GM12874 (cell line): ENCODE results near the gene ANKRD6.

ENCODE experiments used
- TF ChIP-seq, protein P1 (sequence below): IDR thresholded peaks from 2 replicates; pipeline ENCODE4 v1.5.1; 2011; ENCODE audit warnings: low read depth, mild to moderate bottlenecking, control low read depth, low read length, moderate library complexity; ENCODE audit not compliant: insufficient read depth

Gene ANKRD6

DNA sequence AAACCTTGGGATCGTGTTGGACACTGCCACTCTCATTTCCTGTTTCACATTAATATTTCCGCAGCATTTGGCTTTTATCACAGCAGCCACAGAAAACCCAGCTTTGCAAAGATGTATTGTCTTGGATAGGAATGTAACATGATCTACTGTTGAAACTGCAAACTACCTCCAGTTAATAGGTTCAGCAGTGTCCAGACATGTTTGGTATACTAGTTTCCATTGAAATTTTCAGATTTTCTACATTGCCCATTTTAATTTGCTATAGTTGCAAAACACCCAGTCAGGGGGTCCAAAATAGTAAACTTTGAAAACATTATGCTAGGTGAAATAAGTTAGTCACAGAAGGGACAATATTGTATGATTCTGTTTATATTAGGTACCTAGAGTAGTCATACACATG is 3.3 kb downstream of the ANKRD6 start:
- TF ChIP-seq, protein P1, sequence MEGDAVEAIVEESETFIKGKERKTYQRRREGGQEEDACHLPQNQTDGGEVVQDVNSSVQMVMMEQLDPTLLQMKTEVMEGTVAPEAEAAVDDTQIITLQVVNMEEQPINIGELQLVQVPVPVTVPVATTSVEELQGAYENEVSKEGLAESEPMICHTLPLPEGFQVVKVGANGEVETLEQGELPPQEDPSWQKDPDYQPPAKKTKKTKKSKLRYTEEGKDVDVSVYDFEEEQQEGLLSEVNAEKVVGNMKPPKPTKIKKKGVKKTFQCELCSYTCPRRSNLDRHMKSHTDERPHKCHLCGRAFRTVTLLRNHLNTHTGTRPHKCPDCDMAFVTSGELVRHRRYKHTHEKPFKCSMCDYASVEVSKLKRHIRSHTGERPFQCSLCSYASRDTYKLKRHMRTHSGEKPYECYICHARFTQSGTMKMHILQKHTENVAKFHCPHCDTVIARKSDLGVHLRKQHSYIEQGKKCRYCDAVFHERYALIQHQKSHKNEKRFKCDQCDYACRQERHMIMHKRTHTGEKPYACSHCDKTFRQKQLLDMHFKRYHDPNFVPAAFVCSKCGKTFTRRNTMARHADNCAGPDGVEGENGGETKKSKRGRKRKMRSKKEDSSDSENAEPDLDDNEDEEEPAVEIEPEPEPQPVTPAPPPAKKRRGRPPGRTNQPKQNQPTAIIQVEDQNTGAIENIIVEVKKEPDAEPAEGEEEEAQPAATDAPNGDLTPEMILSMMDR, result no peak

- TF ChIP-seq, protein P1, result no peak
Observed at GRCh38 chr6:89438248-89438647, 5.3 kb downstream of the ANKRD6 start.

GRCh38 chr6:89439014-89439413 is 6.1 kb downstream of the ANKRD6 start:
- TF ChIP-seq, protein P1, result no peak

GRCh38 chr6:89440200-89440599 is 7.2 kb downstream of the ANKRD6 start:
- TF ChIP-seq, protein P1, result no peak

DNA sequence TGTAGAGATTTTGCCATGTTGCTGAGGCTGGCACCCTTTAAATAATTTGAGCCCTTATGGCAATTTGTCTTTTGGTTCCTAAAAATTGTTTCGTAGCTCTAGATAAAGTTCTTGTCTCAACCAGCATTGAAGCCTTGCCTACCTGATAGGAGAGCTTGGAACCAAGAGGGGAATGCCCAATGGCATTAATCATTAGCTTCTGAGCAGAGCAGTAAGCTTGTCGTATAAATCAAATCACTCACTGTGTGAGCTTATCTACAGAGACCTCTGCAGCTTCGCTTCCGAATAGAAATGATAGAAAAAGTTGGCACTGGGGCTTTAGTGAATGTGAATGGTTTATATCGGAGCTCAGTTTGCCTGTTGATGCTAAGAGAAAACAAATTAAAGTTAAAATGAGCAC is 10.7 kb downstream of the ANKRD6 start:
- TF ChIP-seq, protein P1, result no peak

DNA sequence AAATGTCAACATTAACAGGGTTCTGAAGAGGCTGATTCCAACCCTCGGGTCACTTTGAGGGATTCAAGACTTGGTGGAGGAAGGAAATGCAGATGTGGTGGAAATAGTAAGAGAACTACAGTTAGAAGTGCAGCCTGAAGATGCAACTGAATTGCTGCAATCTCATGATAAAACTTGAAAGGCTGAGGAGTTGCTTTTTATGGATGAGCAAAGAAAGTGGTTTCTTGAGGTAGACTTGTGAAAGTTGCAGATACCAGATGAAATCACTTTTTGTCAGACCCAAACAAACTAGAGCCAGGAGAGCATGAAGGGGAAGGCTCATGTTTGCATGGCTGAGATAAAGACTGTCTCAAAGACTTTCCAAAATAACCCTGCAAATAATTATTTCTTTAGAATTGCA is 16.2 kb downstream of the ANKRD6 start:
- TF ChIP-seq, protein P1, result no peak

- TF ChIP-seq, protein P1, result no peak
Observed at GRCh38 chr6:89452281-89452680, 19.3 kb downstream of the ANKRD6 start.

DNA sequence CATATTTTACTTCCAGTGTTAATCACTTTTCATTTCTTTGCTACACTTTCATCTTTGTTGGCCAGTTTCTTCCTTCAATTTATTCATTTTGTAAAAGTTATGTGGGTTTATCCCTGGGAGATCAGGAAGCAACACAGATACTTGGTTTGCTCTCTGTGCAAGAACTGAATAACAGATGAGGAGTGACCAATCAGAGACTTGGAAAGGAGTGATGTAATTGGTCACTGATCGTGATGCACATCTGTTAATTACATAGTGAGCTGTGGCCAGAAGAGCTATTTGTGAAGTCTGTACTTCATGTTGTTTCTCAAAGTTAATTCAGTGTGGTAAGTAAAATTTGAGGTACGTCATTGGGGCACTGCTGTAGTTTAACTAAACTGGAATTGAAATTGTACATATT is 21.3 kb downstream of the ANKRD6 start:
- TF ChIP-seq, protein P1, result no peak
